ENCODE data around the gene NPPA. TPM values are rescaled to one million over a fixed set of nuclear protein-coding genes. Genes with fewer than 3 reads are reported as not detected.

Gene NPPA
- total RNA-seq, 1 donor from 2014 or later, result 1,100 TPM

- TF ChIP-seq, protein P1, sequence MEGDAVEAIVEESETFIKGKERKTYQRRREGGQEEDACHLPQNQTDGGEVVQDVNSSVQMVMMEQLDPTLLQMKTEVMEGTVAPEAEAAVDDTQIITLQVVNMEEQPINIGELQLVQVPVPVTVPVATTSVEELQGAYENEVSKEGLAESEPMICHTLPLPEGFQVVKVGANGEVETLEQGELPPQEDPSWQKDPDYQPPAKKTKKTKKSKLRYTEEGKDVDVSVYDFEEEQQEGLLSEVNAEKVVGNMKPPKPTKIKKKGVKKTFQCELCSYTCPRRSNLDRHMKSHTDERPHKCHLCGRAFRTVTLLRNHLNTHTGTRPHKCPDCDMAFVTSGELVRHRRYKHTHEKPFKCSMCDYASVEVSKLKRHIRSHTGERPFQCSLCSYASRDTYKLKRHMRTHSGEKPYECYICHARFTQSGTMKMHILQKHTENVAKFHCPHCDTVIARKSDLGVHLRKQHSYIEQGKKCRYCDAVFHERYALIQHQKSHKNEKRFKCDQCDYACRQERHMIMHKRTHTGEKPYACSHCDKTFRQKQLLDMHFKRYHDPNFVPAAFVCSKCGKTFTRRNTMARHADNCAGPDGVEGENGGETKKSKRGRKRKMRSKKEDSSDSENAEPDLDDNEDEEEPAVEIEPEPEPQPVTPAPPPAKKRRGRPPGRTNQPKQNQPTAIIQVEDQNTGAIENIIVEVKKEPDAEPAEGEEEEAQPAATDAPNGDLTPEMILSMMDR (IDR thresholded peaks at IDR 0.05; ENCODE audit: borderline replicate concordance), result no peak
- peaks cover 98% of the 10 kb centered on the region for H3K4me1 ChIP-seq
- peaks cover 45% of the 10 kb centered on the region for H3K36me3 ChIP-seq
- H3K4me3 ChIP-seq, result peak overlapping the region; percentile 80
- no peaks in the 10 kb centered on the region for H3K27me3 ChIP-seq (ENCODE audit: low read depth)
- H3K27ac ChIP-seq (replicated peaks), result peak overlapping the region; percentile 98
- DNase-seq, result no peak
- intact Hi-C loops (cut with micrococcal nuclease), result no loop called here
- H3K9me3 ChIP-seq (replicated peaks), result no peaks in the 10 kb centered on the region
These were observed 47.2 kb downstream of the NPPA start for GRCh38 chr1:11800391-11800755.

DNA sequence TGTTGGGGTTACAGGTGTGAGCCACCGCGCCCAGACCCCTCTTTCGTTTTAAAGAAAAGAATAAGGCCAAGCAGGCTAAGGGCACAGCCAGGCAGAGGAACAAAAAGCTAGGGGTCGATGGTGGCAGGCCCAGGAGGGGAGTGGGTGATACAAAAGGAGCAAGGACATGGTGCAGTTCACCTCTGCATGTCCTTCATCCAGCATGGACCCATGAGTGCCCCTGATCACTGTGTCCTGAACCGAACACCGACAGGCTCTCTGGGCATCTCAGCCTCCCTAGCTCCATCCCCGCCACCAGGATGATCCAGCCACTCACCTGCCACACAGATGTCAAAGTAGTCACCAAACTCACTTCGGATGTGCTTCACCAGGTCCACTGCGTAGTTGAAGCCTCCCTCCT is 47.7 kb downstream of the NPPA start:
- TF ChIP-seq, protein P1 (IDR thresholded peaks at IDR 0.05; ENCODE audit: borderline replicate concordance), result no peak
- H3K9me3 ChIP-seq (replicated peaks), result no peaks in the 10 kb centered on the region
- H3K27me3 ChIP-seq (ENCODE audit: low read depth), result no peaks in the 10 kb centered on the region
- peak overlapping the region; percentile 98 for H3K27ac ChIP-seq (replicated peaks)
- peaks cover 50% of the 10 kb centered on the region for H3K36me3 ChIP-seq
- no peak overlapping the region for H3K4me3 ChIP-seq
- H3K4me1 ChIP-seq, result peaks cover 98% of the 10 kb centered on the region
- DNase-seq, result no peak
- intact Hi-C loops (cut with micrococcal nuclease), result no loop called here

- Histone ChIP-seq H3K27ac (replicated peaks) (peak overlapping the region; percentile 98), H3K4me1 (peaks cover 98% of the 10 kb centered on the region), H3K36me3 (peaks cover 58% of the 10 kb centered on the region), H3K9me3 (replicated peaks) (no peaks in the 10 kb centered on the region), H3K27me3 (ENCODE audit: low read depth) (no peaks in the 10 kb centered on the region), H3K4me3 (no peak overlapping the region)
- no peak for DNase-seq
- TF ChIP-seq, protein P1 (IDR thresholded peaks at IDR 0.05; ENCODE audit: borderline replicate concordance), result no peak
- intact Hi-C loops (cut with micrococcal nuclease), result no loop called here
These were observed 48.5 kb downstream of the NPPA start for GRCh38 chr1:11799099-11799498.

GRCh38 chr1:11797525-11798216 is 49.9 kb downstream of the NPPA start:
- intact Hi-C loops (cut with micrococcal nuclease), result no loop called here
- peak; percentile 77 for DNase-seq
- Histone ChIP-seq H3K36me3 (peaks cover 72% of the 10 kb centered on the region), H3K27me3 (ENCODE audit: low read depth) (no peaks in the 10 kb centered on the region), H3K4me1 (peaks cover 99% of the 10 kb centered on the region), H3K9me3 (replicated peaks) (no peaks in the 10 kb centered on the region), H3K27ac (replicated peaks) (peak overlapping the region; percentile 98), H3K4me3 (no peak overlapping the region)
- TF ChIP-seq, protein P1 (IDR thresholded peaks at IDR 0.05; ENCODE audit: borderline replicate concordance), result no peak

DNA sequence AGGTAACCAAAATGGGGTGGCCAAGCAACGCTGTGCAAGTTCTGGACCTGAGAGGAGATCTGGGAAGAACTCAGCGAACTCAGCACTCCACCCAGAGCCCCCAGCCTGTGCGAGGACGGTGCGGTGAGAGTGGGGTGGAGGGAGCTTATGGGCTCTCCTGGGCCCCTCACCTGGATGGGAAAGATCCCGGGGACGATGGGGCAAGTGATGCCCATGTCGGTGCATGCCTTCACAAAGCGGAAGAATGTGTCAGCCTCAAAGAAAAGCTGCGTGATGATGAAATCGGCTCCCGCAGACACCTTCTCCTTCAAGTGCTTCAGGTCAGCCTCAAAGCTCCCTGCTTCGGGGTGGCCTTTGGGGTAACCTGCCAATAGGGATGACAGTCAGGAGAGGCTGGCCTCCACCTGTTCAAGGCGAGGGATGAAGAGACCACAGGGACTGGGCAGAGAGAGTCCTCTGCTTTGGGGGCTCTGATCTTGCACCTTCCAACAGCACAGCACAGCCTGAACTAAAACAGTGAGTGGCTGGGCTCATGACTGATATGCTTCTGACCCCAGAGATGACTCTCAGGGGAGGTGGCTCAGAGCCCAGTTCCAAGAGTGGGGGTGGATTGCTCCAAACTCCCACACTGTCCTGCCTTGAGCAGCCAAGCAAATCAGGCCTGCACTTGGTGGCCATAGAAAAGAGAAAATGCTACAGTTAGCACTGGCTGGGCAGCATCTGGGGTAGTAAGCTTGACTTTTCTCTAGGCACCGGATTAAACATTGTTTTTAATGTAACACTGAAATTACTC is 51.4 kb downstream of the NPPA start:
- peak; percentile 82 for DNase-seq
- Histone ChIP-seq H3K27me3 (ENCODE audit: low read depth) (no peaks in the 10 kb centered on the region), H3K4me3 (peak overlapping the region; percentile 58)

More for the DNA sequence above, 51.4 kb downstream of the NPPA start:
- H3K27ac ChIP-seq (replicated peaks), result peak overlapping the region; percentile 98
- H3K4me1 ChIP-seq, result peaks cover 99% of the 10 kb centered on the region
- TF ChIP-seq, protein P1 (IDR thresholded peaks at IDR 0.05; ENCODE audit: borderline replicate concordance), result no peak
- H3K9me3 ChIP-seq (replicated peaks), result no peaks in the 10 kb centered on the region
- intact Hi-C loops (cut with micrococcal nuclease), result no loop called here
- peaks cover 70% of the 10 kb centered on the region for H3K36me3 ChIP-seq

Other genes with a start within 250 kb of the NPPA start
- gene FBXO2, start 193.4 kb downstream of the NPPA start, total RNA-seq, result 1.9 TPM
- 20.2 TPM for gene FBXO44, start 192.9 kb downstream of the NPPA start, total RNA-seq
- gene FBXO6, start 183.6 kb downstream of the NPPA start, total RNA-seq, result 10.3 TPM
- 17.2 TPM for gene MAD2L2, start 166.6 kb downstream of the NPPA start, total RNA-seq
- gene DRAXIN, start 156.1 kb downstream of the NPPA start, total RNA-seq, result 0.05 TPM
- gene AGTRAP, start 111.6 kb downstream of the NPPA start, total RNA-seq, result 16.6 TPM
- 2.5 TPM for gene C1orf167, start 85.6 kb downstream of the NPPA start, total RNA-seq
- gene MTHFR, start 41.8 kb downstream of the NPPA start, total RNA-seq, result 40.1 TPM
- gene CLCN6, start 41.6 kb downstream of the NPPA start, total RNA-seq, result 16.1 TPM
- 119 TPM for gene NPPB, start 11.2 kb upstream of the NPPA start, total RNA-seq
- gene KIAA2013, start 78.6 kb upstream of the NPPA start, total RNA-seq, result 40.9 TPM
- gene PLOD1, start 86.9 kb upstream of the NPPA start, total RNA-seq, result 61.6 TPM
- gene MFN2, start 132.7 kb upstream of the NPPA start, total RNA-seq, result 663 TPM
- gene MIIP, start 171.7 kb upstream of the NPPA start, total RNA-seq, result 16.2 TPM
- 0.82 TPM for gene TNFRSF8, start 215.5 kb upstream of the NPPA start, total RNA-seq

Measured in left ventricle myocardium inferior (tissue), 1 donor.